NCI-H187 treated with DMSO at 0.1 percent for 48 hours (cell line): ENCODE measurements around the gene KDM4C.

ENCODE experiments used
- DNase-seq: peaks from one replicate; lab custom pipeline; 2025; lab: John Stamatoyannopoulos, UW

KDM4C gene

DNA sequence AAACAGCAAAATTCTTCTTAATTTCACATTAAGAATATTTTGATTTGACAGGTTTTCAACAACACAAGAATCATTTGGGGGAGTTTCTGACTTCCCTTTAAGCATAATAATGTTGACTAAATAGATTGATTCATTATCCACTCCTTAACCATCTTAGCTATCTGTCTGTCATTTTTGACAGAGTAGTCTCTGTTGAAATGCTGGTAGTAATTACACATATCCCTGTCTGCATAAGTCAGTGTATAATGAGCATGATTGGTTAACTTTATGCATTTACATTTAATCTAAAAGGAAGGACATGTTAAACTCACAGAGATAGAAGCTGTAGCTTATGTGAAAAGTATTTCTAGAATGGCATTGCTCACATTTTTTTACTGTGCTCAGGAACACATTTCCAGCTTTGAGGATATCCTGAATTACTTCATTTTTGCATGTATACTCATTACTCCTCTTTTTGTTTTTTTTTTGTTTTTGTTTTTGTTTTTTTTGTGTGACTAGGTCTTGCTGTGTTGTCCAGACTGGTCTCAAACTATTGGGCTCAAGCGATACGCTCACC is 385.9 kb downstream of the KDM4C start:
- no peak for DNase-seq

DNA sequence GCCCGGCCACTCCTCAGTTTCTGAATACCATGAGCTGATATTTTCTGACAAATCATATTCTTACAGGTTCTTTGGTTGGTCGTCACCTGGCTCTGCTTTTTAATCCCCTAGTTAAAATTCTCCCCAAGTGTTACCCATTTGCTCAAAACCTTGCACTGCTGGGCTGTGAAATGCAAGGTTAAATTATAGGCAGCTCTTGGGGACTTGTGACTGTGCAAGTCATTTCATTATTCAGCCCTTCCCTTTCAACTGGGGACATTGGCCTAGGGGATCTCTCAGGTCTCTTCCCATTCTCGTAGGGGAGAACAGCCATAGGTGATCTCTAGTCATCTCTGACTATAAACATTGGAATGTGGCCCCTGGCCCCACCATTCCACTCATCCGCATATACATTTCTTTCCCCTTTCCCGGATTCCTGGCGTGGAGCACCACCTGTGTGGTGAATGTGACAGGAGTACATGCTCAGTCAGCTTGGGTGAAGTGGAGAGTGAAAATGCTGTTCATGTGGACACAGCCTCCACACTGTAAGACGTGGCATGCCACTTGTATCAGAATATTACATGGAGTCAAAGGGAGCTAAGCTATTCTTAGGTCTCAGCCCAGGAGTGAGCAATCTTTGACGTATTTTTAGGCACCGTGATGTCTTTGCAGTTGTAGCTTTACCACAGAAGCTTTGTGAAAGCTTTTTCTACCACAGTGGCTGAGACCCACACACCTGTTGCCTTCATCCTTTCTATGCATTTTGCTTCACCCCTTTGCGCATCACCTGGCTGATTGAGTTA is 386.7 kb downstream of the KDM4C start:
- no peak for DNase-seq

DNA sequence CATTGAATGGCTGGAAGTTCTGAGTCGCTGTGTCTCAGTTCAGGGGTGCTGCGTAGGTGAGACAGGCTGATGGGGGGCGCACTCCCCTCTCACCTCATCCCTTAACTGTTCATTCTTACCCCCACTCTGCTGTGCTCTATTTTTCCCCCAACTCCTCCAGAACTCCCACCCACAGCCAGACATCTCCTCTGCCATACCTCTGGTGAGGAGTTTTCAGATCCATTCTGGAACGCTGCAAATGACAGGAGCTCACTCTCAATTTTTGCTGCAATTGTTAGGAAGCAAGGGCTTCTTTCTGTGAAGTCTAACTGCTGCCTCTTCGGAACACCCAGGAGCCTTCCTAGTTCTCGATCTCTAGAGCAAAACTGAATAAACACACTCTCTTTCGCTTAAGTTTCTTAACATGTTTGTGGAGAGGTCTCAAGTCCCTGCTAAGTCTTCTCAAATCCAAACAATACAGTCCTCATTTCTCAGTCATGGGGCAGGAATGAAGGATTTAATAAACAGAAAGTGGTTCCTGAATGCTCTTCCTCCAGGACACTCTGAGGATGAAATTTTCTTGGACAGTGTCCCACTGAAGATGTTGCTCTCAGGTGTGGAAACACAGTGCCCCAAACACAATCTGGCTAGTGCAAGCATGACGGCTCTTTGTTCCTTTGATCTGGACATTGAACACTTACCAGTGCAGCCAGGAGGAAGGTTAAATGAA is 387.7 kb downstream of the KDM4C start:
- no peak for DNase-seq

DNA sequence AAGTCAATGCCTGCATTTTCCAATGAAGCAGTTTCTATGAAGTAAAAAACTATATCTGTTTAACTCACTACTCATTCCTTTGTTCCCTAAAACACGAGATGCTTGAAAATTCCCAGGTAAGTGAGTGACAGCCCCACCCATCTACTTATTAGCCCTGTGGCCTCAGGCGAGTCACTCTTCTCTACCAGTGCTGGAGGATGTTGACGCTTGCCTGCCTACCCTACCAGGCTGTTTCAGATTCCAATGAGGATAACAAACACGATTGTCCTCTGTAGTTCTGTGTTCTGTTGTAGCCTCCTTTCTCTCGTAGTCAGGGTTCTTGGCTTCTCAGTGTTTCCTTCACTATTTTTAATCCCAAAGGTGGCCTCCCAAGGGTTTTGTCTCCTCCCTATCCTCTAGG is 388.8 kb downstream of the KDM4C start:
- no peak for DNase-seq

DNA sequence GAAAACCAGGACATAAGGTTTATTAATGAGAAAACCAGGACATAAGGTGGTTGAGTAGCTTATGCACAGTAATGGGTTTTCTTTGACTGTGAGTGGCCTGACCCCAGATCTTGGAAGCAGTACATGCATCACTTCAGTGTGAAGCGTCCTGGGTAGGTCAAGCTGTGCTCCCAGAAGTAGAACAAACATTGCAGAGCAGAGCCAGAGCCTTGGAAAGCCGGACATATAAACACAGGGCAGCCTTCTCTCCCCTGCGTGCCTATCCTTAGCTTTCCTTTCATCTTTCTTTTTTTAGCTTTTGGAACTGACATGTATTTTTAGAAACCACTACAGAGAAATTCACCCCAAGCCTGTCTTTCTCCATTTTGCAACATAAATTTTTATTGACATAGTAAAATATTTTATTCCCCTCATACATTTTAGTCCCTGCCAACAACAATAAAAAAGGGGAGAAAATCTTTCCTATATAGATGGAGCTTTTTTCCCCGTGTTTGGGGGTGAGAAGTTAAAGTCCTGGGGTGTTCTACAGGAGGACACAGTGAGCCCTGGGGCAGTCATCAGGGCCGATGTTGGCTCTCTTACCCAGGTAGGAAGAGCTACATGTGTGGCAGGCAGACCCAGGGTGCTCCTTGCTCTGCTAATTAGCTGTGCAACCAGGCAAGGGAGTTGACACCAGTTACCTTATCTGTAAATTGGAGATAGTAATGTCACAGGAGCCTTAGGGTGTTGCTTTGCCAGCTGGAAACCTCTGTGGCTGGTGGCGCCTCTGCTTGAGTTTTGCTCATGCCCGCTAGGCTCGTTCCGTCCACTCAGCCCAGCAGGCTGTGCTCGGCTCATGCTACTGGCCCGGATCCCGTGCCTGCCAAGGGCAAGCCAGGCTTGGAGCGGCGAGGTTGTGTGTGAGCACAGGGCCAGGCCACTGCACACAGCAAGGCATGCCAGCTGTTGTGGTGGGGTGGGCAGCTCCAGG is 389.6 kb downstream of the KDM4C start:
- DNase-seq = no peak

DNA sequence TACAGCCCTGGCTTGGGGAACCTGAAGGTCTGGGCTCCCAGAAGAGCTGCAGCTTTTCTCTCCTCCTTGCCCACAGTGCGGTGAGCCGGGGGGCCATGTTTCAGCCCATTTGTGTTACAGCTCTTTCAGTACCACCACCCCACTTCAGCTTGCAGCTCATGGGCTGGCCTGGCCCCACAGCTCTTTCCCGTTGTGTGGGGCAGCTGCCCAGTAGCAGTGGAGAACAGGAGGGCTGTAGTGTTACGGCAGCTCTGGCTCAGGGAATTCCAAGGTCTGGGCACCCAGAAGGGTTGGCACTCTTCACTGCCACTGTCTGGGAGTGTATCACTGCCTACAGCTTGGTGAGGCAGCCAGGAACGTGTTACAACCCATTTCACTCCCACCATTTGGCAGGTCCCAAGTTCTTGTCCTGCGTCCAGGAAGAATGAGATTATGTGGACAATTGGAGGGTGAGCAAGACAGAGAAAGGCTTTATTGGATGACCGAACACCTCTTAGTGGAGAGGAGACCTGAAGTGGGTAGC is 390.5 kb downstream of the KDM4C start:
- no peak for DNase-seq

DNA sequence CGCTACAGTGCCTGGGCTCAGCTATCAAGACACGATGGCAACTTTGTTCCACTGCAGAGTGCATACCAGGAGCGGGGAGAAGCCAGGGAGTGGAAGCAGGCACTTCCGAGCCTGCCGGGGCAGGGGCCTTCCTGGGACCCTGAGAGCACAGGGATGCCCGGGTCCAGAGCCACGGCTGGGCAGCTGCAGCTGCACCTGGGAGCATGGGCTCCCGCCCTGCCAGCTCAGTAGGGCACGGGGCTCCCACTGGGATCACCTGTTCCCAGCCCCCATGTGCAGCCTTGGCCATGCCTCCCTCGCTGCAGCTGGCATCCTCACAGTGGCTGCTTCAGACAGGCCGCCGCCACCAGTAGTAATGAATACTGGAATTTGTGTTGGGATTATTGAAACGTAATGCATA is 391.5 kb downstream of the KDM4C start:
- no peak for DNase-seq

DNA sequence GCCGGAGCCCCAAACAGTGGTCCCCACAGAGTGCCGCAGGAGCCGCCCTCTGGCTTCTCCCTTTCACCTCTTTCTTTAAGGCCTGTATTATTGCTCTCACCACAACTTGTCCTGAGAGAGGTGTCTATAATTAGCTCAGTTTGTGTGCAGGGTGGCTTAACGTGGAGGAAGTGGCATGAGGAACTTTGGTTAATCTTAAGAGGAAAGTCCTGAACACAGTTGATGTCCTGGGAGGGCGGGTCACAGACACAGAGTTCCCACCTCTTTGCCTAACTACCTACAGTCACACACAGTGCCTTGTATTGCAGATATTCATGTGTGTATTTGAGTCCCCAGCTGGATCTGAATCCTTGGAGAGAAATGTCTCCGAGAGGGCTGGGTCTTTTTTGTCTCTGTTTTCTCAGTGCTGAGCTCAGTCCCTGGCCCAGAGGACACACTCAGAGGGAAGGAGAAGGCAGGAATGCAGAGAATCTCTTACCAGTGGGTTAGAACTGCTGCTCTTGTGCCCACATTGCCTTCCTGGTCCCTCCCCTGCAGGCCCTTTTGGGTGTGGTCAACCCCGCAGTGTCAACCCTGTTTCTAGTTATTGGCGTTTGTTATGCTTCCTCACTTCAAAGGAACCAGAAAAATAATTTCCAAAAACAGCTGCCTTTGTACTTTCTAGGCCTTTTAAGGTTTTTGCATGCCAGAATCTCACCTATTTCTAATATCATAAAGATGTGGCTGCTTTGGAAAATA is 392.5 kb downstream of the KDM4C start:
- no peak for DNase-seq

DNA sequence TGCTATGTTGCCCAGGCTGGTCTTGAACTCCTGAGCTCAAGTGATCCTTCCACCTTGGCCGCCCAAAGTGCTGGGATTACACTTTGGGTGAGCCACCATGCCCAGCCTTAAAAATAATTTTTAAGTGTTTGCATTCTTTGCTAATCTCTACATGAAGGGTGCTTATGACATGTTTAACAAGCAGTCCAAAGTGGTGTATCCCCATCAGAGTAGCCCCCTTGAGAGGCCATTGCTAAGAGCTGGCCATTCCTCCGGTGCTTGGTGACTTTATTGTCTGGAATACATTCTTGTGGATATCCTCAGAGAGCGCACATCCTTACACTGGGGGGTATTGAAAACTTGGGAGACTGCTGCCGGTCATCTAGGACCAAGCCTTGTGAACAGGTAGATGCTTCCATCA is 395.4 kb downstream of the KDM4C start:
- no peak for DNase-seq

DNA sequence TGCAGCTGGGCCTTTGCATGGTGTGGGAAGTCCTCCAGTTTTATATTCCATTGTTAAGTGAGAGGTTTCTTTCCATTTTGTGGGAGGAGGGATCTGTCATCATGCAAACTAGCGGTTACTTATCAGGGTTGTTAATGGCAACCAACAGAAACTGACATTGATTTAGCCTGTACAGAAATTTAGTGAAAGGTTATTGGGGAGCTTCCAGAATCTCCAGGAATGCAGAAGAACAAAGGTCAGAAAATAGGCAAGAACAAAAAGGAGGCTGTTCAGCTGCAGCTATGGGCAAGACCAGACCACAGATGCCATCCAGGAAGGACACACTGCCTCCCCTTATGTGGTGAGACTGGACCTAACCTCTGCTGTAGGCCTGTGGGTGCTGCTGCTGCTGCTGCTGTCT is 395.8 kb downstream of the KDM4C start:
- no peak for DNase-seq

DNA sequence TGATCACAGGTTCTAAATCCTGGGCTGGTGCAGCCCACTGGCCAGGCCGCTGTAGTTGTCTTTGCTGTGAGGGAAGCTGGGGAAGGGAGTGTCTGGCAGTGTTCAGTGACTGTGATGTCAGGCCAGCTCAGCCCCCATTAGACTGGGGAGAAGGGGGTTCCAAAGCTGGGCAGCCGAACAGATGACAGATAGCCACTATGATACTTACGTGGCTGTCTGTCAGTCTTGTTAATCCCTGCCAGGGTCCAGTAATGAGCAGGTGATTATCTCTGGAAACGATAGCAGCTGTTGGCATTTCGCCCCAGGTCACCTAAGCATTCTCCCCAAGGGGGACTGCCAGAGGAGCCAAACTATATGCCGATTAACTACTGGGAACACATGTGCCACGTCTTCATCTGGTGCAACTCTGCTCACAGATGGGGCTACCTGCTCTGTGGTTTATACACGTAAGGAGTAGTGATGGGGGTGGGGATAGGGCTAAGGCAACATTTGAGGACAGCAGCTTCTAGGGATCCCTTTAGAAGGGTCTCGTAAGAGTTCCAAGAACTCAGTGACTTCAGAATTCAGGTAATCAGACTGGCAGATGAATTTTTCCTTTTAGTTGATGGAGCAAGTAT is 396.3 kb downstream of the KDM4C start:
- DNase-seq = no peak

DNA sequence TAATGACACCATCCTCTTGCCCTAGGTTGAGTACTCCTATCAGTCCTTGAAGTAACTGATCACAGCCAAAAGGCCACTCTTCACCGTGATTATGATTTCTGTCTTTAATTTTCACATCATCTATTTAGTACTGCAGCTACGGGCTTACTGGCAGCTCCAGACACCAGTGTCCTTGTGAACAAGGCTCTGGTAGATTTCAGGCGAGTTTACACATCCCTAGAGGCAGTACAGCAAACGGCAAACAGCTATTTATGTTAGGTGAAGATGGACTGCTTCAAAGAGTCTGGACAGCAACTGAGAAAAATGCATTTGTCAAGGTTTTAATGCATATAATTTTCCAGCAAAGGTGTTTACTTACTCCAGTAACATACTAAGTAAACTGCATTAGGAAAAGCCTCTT is 396.9 kb downstream of the KDM4C start:
- no peak for DNase-seq

DNA sequence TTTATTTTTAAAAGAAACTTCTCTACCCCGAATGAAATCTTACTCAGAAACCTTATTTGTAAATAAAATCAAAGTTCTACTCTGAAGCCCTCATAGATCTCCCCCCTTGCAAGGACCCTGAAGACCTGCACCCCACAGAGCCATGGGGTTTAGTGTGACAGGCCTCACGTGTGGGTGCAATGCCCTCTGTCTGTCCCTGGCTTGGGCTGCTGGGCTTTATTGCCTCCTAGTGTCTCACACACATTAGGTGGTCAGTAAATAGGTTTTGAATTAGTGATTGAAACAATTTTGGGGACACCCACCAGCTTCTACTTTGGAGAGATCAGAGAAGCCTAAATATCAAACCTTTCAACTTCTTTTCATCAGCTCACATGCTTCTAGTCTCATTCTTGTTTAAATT is 403.7 kb downstream of the KDM4C start:
- no peak for DNase-seq

DNA sequence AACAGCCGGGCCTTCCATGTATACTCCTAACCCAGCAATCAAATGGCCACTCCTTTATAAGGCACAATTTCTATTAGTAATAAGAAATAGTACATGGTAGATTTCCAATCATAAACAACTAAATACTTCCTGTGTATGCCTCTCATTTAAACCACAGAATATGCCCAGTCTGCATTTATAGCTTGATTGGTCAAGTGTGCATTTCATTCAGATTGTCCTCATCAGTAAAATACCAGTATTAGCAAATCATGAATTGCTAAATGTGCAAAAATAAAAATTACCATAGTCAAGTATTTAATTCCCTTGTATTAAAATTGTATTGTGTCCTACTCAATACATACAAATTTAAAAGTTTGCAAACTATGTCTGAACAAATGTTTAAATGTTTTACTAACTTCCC is 406.2 kb downstream of the KDM4C start:
- DNase-seq = no peak

DNA sequence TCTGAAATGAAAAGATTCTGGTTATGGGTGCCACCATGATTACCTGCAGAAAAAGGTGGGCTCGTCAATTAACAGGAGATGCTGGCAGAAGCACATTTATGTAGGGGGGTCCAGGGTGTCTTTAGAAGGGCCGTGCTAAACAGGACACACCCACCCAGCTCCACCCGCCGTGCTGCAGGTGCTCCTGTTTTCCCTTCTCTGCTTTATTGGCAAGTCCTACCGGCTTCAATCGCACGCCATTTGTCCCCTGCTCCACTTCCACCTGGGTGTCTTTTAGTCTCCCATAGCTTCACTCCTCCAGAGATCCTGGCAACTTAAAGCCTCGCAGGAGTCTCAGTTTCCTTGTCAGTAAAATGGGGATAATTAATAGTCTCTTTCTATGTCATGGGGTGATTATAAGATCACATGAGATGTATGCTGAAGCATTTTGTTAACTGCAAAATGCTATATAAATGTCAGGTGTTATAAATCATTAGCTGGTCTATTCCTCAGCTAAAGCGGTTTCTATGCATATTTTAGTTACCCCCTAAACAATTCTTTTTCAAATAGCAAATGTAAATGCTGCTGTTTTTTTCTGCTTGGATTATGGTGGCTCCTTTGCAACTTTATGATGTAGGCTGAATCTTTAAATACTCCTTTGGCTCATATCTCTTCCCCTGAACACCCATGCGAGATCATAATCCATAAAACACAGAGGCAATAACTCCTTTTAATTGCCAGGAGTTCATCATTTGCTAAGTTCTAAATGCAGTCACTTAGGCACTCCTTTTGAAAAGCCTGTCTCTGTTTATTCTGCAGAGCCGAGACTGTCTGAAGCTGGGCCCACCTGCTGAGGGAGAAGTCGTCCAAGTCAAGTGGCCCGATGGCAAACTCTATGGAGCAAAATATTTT is 406.9 kb downstream of the KDM4C start:
- DNase-seq = peak; percentile 65

DNA sequence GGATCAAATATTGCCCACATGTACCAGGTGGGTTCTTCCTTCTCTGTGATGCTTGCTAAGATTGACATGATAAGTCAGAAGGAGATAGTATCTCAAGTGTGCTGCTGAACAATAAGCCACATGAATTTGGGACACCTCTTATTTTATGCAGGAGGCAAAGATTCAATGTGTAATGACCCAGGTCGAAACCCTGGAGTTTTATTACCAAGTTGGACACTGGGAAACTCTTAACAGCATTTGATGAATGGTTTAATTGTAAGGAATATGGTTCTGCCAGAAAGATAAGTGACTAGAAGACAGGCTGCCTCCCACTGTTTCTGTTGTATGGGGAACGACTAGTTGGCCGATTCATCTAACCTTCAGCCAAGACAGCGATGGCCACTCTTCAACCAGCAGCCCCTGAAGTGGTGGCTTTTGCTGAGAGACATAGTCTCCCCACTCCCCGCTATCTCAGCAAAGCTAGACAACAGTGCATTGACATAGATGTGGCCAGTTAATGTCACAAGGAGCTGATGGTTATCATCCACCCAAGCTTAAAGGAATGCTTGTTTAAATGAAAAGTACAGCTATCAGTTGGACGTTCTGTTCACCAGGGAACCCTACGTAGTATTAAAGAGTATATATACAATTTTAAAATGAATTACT is 407.7 kb downstream of the KDM4C start:
- DNase-seq = peak; percentile 66

DNA sequence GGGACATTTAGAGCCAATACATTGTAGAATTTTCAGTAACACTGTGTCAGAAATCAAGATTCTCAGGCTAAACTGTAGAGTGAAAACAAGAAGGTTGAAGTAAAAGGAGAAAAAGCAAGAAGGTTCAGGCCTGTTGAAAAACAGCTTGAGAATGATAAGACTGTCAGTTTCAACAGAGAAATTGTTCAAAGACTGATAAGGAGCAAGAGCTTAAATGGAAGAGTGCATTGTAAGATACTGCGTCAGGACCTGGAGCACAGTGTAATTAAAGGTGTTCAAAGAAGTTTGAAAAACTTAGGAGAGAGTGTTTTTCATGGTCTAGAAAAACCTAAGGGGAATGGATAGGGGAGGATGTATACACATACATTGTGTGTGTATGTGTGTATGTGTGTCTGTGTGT is 408.3 kb downstream of the KDM4C start:
- no peak for DNase-seq

DNA sequence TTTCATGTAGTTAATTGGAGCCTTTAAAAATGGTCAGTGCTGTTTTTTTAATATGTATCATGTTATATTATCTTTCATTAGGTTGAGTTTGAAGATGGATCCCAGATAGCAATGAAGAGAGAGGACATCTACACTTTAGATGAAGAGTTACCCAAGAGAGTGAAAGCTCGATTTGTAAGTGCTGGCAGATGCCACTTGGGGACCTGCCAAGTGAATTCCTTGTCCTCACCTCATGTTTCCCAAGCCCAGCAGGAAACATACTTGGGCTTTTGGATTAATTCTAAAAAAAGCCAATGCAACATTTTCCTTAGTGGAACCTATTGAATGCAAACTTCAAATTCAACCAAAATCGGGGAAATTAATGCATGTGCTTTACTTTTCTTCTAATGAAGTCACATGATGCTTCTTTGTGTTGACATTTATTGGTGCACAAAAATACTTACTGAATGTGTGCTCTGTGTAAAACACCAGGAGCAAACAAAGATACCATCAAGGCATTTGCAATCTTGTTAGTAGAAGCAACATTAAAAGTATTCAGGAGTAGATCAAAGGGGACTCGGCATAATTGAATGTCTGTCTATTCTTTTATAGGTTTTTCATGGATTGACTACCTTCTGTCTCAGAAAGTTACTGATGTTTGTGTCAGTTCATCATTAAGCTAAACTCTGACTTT is 412.1 kb downstream of the KDM4C start:
- DNase-seq = no peak
